CD14-positive monocyte (primary cell): ENCODE measurements around the gene POLA1. TPM values are rescaled to one million over a fixed set of nuclear protein-coding genes. Genes with fewer than 3 reads are reported as not detected.

Experiments
- DNase-seq, 3 donors: peaks; one replicate each; pipeline ENCODE4 v3.0.0-alpha.2; 2011 to 2022
- H2AFZ ChIP-seq: 2 replicates; pipeline ENCODE4 v1.6.0; 2012; ENCODE audit warnings: mild to moderate bottlenecking, low read depth, low read length, inconsistent platforms; ENCODE audit not compliant: insufficient read depth, poor library complexity, severe bottlenecking
- H3K27ac ChIP-seq, 2 donors: 1 replicate in 1 of 2; 2 replicates in 1 of 2; pipeline ENCODE4 v1.5.1; 2012 to 2013; ENCODE audit warnings: low read length in 2 of 2, control low read depth in 1 of 2, inconsistent platforms in 1 of 2, low read depth in 1 of 2, mild to moderate bottlenecking in 1 of 2
- H3K27me3 ChIP-seq, 2 donors: one replicate each; pipeline versions ENCODE4 v1.6.0 to v1.6.1; 2011 to 2013; ENCODE audit warnings: low read length in 2 of 2; ENCODE audit not compliant: control insufficient read depth in 2 of 2, insufficient read depth in 2 of 2
- H3K36me3 ChIP-seq, 2 donors: replicated peaks in 1 of 2; 1 replicate in 1 of 2; 2 replicates in 1 of 2; pipeline versions ENCODE4 v1.5.1 to v1.6.1; 2012 to 2013; ENCODE audit warnings: low read length in 2 of 2, control low read depth in 1 of 2, inconsistent platforms in 1 of 2, mild to moderate bottlenecking in 1 of 2; ENCODE audit not compliant: insufficient read depth in 2 of 2, control insufficient read depth in 1 of 2
- H3K4me1 ChIP-seq, 2 donors: 1 replicate in 1 of 2; 2 replicates in 1 of 2; pipeline versions ENCODE4 v1.5.1 to v1.6.1; 2012 to 2013; ENCODE audit warnings: low read length in 2 of 2, control low read depth in 1 of 2, inconsistent platforms in 1 of 2, mild to moderate bottlenecking in 1 of 2, moderate library complexity in 1 of 2; ENCODE audit not compliant: insufficient read depth in 2 of 2, control insufficient read depth in 1 of 2
- H3K4me2 ChIP-seq: replicated peaks from 2 replicates; pipeline ENCODE3; 2012; ENCODE audit warnings: low read length, moderate library complexity, mild to moderate bottlenecking; ENCODE audit not compliant: poor library complexity, severe bottlenecking; ENCODE audit errors: extremely low read depth
- H3K4me3 ChIP-seq, 3 experiments: fragments of 200-600 bp in 1 of 3; sonication (generic) in 1 of 3; replicated peaks in 1 of 3; 1 replicate in 2 of 3; 2 replicates in 1 of 3; pipeline ENCODE4 v1.5.1; 2011 to 2013; ENCODE audit warnings: low read length in 3 of 3, mild to moderate bottlenecking in 3 of 3, control low read depth in 2 of 3, low read depth in 2 of 3, inconsistent platforms in 1 of 3, moderate library complexity in 1 of 3
- H3K79me2 ChIP-seq: 2 replicates; pipeline ENCODE4 v1.6.0; 2012; ENCODE audit warnings: mild to moderate bottlenecking, control low read depth, inconsistent platforms, low read length, moderate library complexity; ENCODE audit not compliant: insufficient read depth
- H3K9ac ChIP-seq: 2 replicates; pipeline ENCODE4 v1.6.0; 2017; ENCODE audit warnings: low read length, mild to moderate bottlenecking; ENCODE audit not compliant: insufficient read depth, poor library complexity, severe bottlenecking
- H3K9me3 ChIP-seq, 2 donors: replicated peaks in 1 of 2; 1 replicate in 1 of 2; 2 replicates in 1 of 2; pipeline versions ENCODE4 v1.5.1 to v1.6.1; 2012 to 2013; ENCODE audit warnings: low read length in 2 of 2, control low read depth in 1 of 2; ENCODE audit not compliant: control insufficient read depth in 1 of 2, insufficient read depth in 1 of 2
- H4K20me1 ChIP-seq: 2 replicates; pipeline ENCODE4 v1.6.0; 2012; ENCODE audit warnings: mild to moderate bottlenecking, low read length, control low read depth, moderate library complexity; ENCODE audit not compliant: insufficient read depth
- H3K27ac Mint-ChIP-seq, 7 donors: one replicate each; pipeline ENCODE4 v1.8.0; 2020; ENCODE audit warnings: mild to moderate bottlenecking in 7 of 7, mixed read lengths in 7 of 7, moderate library complexity in 6 of 7, inconsistent platforms in 2 of 7
- H3K27me3 Mint-ChIP-seq, 3 donors: one replicate each; pipeline ENCODE4 v1.8.0; 2021 to 2022; ENCODE audit warnings: low read depth in 3 of 3, mild to moderate bottlenecking in 3 of 3, mixed read lengths in 3 of 3, moderate library complexity in 3 of 3, inconsistent platforms in 1 of 3
- H3K36me3 Mint-ChIP-seq, 2 donors: one replicate each; pipeline ENCODE4 v1.8.0; 2020; ENCODE audit warnings: mixed read lengths in 2 of 2, inconsistent platforms in 1 of 2, mild to moderate bottlenecking in 1 of 2
- H3K4me1 Mint-ChIP-seq: one replicate; pipeline ENCODE4 v1.8.0; 2020; ENCODE audit warnings: mild to moderate bottlenecking, mixed read lengths
- H3K4me3 Mint-ChIP-seq, 2 donors: one replicate each; pipeline ENCODE4 v1.8.0; 2020; ENCODE audit warnings: mild to moderate bottlenecking in 2 of 2, mixed read lengths in 2 of 2, moderate library complexity in 1 of 2
- H3K9me3 Mint-ChIP-seq, 7 donors: one replicate each; pipeline ENCODE4 v1.8.0; 2020 to 2022; ENCODE audit warnings: mixed read lengths in 7 of 7, mild to moderate bottlenecking in 6 of 7, moderate library complexity in 6 of 7, inconsistent platforms in 2 of 7
- WGBS: methylation state at CpG from one replicate; pipeline ENCODE4 v1.1.5; 2013; ENCODE audit warnings: missing lambda C conversion rate; ENCODE audit not compliant: insufficient coverage; 5-methylcytosine and 5-hydroxymethylcytosine counted together
- intact Hi-C, 2 donors: fragments of 100-400 bp; cut with micrococcal nuclease; formaldehyde crosslinking; loops; one replicate each; pipeline versions ENCODE4 v1.15.0 to v1.15.1; 2023
- polyA plus RNA-seq, 3 donors: library from polyadenylated mRNA; depleted of rRNA in 1 of 3; unstranded in 2 of 3; stranded (reverse) in 1 of 3; fragments of 300-500 nt in 2 of 3; fragments of >200 nt in 1 of 3; fragmentation: Illumina TruSeq in 2 of 3; gene quantifications; 1 replicate in 2 of 3; 2 replicates in 1 of 3; pipeline ENCODE4 v1.2.3, GENCODE V29; 2012 to 2021
- TF ChIP-seq, protein P1 (sequence below): fragments of 200-600 bp; IDR thresholded peaks from one replicate; pipeline ENCODE4 v1.8.0; 2022; ENCODE audit warnings: antibody characterized with exemption, mild to moderate bottlenecking

The POLA1 gene
- polyA plus RNA-seq, 3 donors = 1.2 to 1.4 (median 1.3) TPM

DNA sequence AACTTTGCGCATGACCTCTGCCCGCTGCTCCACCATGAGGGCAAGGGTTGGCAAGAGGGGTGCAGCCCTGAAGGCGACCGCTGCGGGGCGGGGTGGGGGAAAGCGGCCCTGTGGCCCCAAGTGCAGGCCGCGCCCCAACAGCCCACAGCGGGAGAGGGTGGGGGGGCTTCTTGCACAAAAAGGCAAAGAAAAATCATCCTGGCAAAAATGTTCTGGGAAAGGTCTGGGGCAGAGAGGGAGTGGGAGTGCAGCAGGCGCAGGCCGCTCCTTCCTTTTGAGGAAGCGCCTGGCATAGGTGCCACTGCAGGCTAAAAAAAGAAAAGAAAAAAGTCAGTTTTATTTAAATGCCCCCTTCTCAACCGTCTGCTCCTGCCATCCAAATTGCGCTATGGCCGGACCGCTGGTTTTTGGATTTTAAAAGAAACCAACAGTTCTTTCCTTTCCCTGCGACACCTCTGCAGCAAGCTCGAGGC lies 320.7 kb downstream of the POLA1 start:
- H3K4me3 ChIP-seq = no peak overlapping the region

DNA sequence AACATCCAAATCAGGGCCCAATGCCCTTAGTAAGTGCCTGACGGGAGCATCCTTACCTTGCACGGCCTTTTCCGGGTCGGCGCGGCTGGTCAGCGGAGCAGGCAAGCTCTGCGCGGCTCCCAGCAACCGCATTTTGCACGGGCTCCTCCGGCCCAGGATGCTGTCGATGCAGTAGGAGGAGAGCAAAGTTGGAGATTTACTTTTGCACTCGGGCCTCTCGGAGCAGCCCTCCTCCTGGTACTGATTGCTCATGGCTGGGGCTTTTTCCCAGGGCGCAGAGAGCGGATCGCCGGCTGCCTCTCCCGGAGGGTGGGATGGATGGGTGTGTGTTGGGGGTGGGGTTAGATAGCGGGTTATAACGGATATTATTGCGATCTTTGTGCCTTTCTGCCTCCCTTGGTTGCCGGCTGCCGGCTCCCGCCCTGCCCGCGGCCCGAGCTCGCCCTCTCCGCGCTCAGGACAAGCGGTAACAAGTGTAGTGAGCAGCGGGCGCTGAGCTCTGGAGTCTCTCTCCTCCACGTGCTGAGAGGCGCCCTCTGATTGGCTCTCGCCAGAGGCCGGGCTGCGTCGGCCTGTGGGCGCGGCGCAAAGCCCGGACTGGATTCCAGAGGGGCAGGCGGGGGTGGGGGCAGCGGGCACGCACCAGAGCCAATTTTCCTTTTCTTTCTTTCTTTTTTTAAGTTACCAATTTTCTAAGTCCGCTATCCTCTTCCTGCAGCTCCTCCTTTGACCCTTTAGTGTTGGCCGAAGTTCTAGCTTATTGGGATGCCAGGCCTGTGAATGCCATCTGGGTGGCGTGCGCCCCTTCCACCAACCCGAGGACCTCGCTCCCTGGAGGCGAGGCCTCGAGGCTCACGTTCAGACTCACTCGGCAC lies 322.0 kb downstream of the POLA1 start, which contains the start of gene ARX:
Gene ARX (minus strand): TSS at position 480 of the 875 bp plus-strand sequence. CDS start 228 bp downstream, at position 252.
- no peak within 1 kb of the TSS for H3K27ac Mint-ChIP-seq
- H3K4me2 ChIP-seq = peak within 1 kb of the TSS; percentile 20
- peaks cover 0 to 55% (median 39%) of the 10 kb centered on the region in 7 donors for H3K9me3 Mint-ChIP-seq
- peaks cover 0 to 6% of the 10 kb centered on the region in 2 donors for H3K36me3 Mint-ChIP-seq
- H3K27me3 Mint-ChIP-seq = peaks cover 80 to 91% (median 89%) of the 10 kb centered on the region in 3 donors
- peak; percentile 15 to 41 (median 16) for DNase-seq
- H4K20me1 ChIP-seq = no peaks in the 10 kb centered on the region
- no peak within 1 kb of the TSS for H3K27ac ChIP-seq
- TF ChIP-seq, protein P1, sequence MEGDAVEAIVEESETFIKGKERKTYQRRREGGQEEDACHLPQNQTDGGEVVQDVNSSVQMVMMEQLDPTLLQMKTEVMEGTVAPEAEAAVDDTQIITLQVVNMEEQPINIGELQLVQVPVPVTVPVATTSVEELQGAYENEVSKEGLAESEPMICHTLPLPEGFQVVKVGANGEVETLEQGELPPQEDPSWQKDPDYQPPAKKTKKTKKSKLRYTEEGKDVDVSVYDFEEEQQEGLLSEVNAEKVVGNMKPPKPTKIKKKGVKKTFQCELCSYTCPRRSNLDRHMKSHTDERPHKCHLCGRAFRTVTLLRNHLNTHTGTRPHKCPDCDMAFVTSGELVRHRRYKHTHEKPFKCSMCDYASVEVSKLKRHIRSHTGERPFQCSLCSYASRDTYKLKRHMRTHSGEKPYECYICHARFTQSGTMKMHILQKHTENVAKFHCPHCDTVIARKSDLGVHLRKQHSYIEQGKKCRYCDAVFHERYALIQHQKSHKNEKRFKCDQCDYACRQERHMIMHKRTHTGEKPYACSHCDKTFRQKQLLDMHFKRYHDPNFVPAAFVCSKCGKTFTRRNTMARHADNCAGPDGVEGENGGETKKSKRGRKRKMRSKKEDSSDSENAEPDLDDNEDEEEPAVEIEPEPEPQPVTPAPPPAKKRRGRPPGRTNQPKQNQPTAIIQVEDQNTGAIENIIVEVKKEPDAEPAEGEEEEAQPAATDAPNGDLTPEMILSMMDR = no peak
- WGBS = 5% methylated on average over 19 of the region's 58 CpGs
- H2AFZ ChIP-seq = no peak within 1 kb of the TSS
- H3K4me1 ChIP-seq = peaks cover 21 to 23% of the 10 kb centered on the region in 2 donors
- no peak within 1 kb of the TSS for H3K9ac ChIP-seq
- H3K9me3 ChIP-seq = peaks cover 0 to 60% of the 10 kb centered on the region in 2 donors
- peak within 1 kb of the TSS in 1 of 3 experiments; percentile 42 for H3K4me3 ChIP-seq
- peak within 1 kb of the TSS in 1 of 2 donors; percentile 84 for H3K4me3 Mint-ChIP-seq
- H3K4me1 Mint-ChIP-seq = peaks cover 37% of the 10 kb centered on the region
- intact Hi-C loops = no loop called here
- no peaks in the 10 kb centered on the region for H3K36me3 ChIP-seq
- peaks cover 64 to 93% of the 10 kb centered on the region in 2 donors for H3K27me3 ChIP-seq
- H3K79me2 ChIP-seq = no peaks in the 10 kb centered on the region

More for the DNA sequence above, 320.7 kb downstream of the POLA1 start:
- Mint-ChIP-seq H3K27me3 (peaks cover 81 to 92% (median 91%) of the 10 kb centered on the region in 3 donors), H3K9me3 (peaks cover 0 to 53% (median 34%) of the 10 kb centered on the region in 7 donors), H3K27ac (no peak overlapping the region), H3K4me1 (peaks cover 32% of the 10 kb centered on the region), H3K36me3 (peaks cover 0 to 6% of the 10 kb centered on the region in 2 donors), H3K4me3 (peak overlapping the region in 1 of 2 donors; percentile 86)
- H3K36me3 ChIP-seq = no peaks in the 10 kb centered on the region
- H4K20me1 ChIP-seq = no peaks in the 10 kb centered on the region
- TF ChIP-seq, protein P1 = no peak
- 20% methylated on average over 1 of the region's 19 CpGs for WGBS
- peaks cover 12 to 18% of the 10 kb centered on the region in 2 donors for H3K4me1 ChIP-seq
- H3K9me3 ChIP-seq = peaks cover 0 to 59% of the 10 kb centered on the region in 2 donors
- intact Hi-C loops = no loop called here
- H3K4me2 ChIP-seq = no peak overlapping the region
- H2AFZ ChIP-seq = no peak overlapping the region
- no peaks in the 10 kb centered on the region for H3K79me2 ChIP-seq
- DNase-seq = no peak
- H3K27me3 ChIP-seq = peaks cover 66 to 93% of the 10 kb centered on the region in 2 donors
- no peak overlapping the region for H3K9ac ChIP-seq
- no peak overlapping the region for H3K27ac ChIP-seq
